Endothelial cell of coronary artery (primary cell): ENCODE results near the gene TTYH3. TPM values are rescaled to one million over a fixed set of nuclear protein-coding genes. Genes with fewer than 3 reads are reported as not detected.

ENCODE experiments used
- total RNA-seq: library from RNA; depleted of rRNA; stranded (reverse); fragments of >200 nt; gene quantifications from 2 replicates; pipeline ENCODE4 v1.2.3, GENCODE V29; 2014

Gene TTYH3
- 51.1 and 65.5 TPM in 2 replicates for total RNA-seq

GRCh38 chr7:2631946-2632732, at the start of gene TTYH3:
TTYH3 (plus strand) TSS chr7:2631986; CDS start chr7:2632156, 170 bp downstream.

GRCh38 chr7:2687881-2688318, 56.1 kb downstream of the TTYH3 start, which contains the start of gene AMZ1:
AMZ1 (plus strand) TSS chr7:2688202; CDS start chr7:2700452, 12,250 bp downstream.

Other genes starting within 250 kb of the TTYH3 start
- 4.6 and 6.7 TPM in 2 replicates for gene CHST12, start 228.4 kb upstream of the TTYH3 start, total RNA-seq
- not detected in 2 replicates for gene GRIFIN, start 155.6 kb upstream of the TTYH3 start, total RNA-seq
- 13.6 and 24.8 TPM in 2 replicates for gene LFNG, start 112.2 kb upstream of the TTYH3 start, total RNA-seq
- gene BRAT1, start 76.5 kb upstream of the TTYH3 start, total RNA-seq, result 13.8 and 21.1 TPM in 2 replicates
- gene IQCE, start 73.0 kb upstream of the TTYH3 start, total RNA-seq, result 6.0 and 6.9 TPM in 2 replicates
- 0.09 and 0.19 TPM in 2 replicates for gene AMZ1, start 56.2 kb downstream of the TTYH3 start, total RNA-seq
- 17.2 and 28.0 TPM in 2 replicates for gene GNA12, start 212.3 kb downstream of the TTYH3 start, total RNA-seq